GM10248 (cell line): Measurements from ENCODE around the gene ADCY1.

Experiments used
- CTCF ChIA-PET: fragments of 300-600 bp; sonication (Branson Sonifier 250); formaldehyde crosslinking; extraction: SDS; loops from one replicate; lab custom pipeline; 2021; ENCODE audit warnings: antibody characterized with exemption; lab: Yijun Ruan, JAX
- POLR2A ChIA-PET: fragments of 350-650 bp; sonication (Branson Sonifier 250); formaldehyde crosslinking; extraction: SDS; loops from one replicate; lab custom pipeline; 2020; ENCODE audit warnings: antibody characterized with exemption; lab: Yijun Ruan, JAX
- DNase-seq: peaks from one replicate; pipeline ENCODE4 v3.0.0; 2012; ENCODE audit errors: extremely low spot score
- TF ChIP-seq, protein P1 (sequence below): IDR thresholded peaks from 2 replicates; pipeline ENCODE4 v1.5.1; 2012; ENCODE audit warnings: mild to moderate bottlenecking, low read depth; ENCODE audit errors: extremely low read depth, missing control alignments, control extremely low read depth

ADCY1 gene

DNA sequence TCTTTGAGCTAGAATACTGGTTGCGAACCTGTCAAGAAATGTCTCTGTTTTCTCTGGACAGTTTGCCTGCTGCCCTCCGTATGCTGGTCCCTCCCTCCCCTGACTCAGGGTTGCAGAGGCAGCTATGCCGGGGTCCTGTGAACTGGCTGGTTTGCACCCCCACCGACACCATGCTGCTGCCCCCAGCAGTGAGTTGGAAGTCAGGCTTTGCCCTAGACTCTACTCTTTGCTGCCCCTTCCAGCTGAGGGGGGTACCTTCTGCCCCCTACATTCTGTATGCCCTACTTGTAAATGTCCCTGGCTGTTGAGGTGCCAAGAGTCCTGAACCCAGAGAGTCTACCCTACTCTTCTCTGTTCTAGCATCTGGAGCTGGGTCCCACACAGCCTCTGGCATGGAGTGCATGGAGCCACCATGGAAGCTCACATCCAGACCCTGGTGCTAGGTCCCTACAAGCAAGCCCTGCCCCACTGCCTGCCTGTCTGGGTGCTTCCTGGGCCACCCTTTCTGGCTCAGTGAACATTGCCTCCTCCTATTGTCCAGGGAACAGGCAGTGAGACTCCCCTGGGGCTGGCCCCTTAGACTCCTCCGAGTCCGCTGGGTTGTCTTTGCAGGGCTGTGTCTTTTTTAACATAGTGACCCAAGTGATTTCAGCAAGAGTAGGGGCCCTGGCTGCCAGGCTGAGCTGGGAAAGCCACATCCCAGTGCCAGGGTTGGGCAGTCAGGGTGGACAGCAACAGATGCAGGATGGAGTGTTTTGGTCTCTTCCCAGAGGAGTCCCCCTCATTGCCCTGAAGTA is 138.9 kb downstream of the ADCY1 start:
- POLR2A ChIA-PET = no interaction called here
- TF ChIP-seq, protein P1, sequence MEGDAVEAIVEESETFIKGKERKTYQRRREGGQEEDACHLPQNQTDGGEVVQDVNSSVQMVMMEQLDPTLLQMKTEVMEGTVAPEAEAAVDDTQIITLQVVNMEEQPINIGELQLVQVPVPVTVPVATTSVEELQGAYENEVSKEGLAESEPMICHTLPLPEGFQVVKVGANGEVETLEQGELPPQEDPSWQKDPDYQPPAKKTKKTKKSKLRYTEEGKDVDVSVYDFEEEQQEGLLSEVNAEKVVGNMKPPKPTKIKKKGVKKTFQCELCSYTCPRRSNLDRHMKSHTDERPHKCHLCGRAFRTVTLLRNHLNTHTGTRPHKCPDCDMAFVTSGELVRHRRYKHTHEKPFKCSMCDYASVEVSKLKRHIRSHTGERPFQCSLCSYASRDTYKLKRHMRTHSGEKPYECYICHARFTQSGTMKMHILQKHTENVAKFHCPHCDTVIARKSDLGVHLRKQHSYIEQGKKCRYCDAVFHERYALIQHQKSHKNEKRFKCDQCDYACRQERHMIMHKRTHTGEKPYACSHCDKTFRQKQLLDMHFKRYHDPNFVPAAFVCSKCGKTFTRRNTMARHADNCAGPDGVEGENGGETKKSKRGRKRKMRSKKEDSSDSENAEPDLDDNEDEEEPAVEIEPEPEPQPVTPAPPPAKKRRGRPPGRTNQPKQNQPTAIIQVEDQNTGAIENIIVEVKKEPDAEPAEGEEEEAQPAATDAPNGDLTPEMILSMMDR = no peak
- CTCF ChIA-PET = no interaction called here
- DNase-seq = no peak

DNA sequence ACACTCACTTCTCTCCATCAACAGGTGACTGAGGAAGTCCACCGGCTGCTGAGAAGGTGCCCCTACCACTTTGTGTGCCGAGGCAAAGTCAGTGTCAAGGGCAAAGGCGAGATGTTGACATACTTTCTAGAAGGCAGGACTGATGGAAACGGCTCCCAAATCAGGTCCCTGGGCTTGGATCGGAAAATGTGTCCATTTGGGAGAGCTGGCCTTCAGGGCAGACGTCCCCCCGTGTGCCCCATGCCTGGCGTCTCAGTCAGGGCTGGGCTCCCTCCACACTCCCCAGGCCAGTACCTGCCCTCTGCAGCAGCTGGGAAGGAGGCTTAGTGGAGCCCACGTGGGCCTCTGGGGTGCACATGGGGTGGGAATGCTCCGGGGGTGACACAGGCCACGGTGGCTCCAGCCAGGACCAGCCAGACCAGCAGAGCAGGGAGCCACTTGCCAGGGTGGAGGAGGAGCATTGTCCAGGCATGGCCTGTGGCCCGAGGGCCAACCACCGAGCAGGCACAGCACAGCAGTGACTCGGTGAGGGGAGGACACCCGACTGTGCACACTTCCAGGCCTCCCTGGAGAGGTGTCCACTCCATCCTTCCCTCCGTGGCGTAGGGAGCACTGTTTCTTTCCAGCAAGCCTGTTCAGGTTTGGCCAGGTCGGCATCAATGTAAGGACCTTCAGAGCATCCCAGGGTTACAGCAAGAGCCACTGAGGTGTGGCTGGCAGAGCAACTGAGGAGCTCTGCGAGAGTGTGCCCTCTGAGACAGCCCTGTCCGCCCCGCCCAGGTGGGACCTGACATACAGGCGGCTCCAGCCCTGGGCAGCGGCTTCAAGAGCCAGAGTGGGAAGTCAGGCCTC is 139.7 kb downstream of the ADCY1 start:
- no peak for DNase-seq

DNA sequence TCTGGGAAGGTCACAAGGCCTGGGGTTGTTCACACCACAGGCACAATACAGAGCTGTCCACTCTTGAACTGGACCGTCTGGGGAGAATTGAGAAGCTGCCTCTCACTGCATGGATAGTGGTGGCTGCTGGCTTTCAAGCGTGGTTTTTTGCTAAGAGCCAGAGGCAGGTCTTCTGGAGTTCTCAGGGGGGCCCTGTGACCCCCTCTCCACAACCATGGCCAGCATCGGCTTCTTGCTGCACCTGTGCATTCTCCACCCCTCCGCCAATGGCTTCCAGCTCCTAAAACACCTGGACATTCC is 140.3 kb downstream of the ADCY1 start:
- TF ChIP-seq, protein P1 = no peak
- no peak for DNase-seq
- CTCF ChIA-PET = no interaction called here
- POLR2A ChIA-PET = no interaction called here

More for the DNA sequence above, 139.7 kb downstream of the ADCY1 start:
- ChIA-PET POLR2A (no interaction called here), CTCF (no interaction called here)
- TF ChIP-seq, protein P1 = no peak

DNA sequence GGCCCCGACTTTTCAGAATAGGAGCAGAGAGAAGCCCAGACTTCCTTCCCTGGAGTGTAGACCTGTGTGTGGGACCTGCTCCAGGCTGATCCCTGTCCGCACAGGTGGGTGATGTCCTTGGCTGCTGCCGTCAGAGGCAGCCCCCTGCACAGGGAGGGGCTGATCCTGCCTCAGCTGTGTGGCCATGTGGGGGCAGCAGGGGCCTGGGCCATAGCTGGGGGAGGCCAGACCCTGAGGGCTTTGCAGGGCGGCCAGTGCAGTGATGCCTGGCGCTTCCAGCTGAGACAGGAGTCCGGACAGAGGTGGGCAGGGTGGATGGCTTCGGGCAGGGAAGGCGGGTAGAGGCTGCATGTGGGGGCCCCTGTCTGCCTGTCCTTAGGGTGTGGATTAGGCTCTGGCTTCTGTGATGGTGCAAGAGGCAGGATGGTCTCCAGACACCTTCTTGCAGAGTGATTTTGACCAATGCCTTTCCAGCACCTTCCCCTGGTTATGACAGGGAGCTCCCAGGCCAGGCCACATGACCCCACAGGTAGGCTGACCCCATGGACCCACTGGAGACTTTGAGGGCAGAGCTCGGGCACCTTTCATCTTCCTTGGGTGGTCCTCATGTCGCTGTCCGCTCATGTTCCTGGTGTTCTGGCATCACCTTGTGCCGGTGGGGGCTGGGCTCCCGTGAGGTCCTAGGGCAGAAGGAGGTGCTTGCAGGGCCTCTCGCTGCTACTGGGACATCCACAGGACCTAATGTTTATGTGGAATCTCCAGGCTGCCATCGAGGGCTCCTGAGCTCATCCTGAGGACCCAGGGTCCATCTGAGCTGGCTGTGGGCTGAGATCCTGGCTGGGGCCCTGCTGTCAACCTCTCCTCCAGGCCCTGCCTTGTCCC is 141.5 kb downstream of the ADCY1 start:
- POLR2A ChIA-PET = no interaction called here
- DNase-seq = no peak
- CTCF ChIA-PET = no interaction called here

DNA sequence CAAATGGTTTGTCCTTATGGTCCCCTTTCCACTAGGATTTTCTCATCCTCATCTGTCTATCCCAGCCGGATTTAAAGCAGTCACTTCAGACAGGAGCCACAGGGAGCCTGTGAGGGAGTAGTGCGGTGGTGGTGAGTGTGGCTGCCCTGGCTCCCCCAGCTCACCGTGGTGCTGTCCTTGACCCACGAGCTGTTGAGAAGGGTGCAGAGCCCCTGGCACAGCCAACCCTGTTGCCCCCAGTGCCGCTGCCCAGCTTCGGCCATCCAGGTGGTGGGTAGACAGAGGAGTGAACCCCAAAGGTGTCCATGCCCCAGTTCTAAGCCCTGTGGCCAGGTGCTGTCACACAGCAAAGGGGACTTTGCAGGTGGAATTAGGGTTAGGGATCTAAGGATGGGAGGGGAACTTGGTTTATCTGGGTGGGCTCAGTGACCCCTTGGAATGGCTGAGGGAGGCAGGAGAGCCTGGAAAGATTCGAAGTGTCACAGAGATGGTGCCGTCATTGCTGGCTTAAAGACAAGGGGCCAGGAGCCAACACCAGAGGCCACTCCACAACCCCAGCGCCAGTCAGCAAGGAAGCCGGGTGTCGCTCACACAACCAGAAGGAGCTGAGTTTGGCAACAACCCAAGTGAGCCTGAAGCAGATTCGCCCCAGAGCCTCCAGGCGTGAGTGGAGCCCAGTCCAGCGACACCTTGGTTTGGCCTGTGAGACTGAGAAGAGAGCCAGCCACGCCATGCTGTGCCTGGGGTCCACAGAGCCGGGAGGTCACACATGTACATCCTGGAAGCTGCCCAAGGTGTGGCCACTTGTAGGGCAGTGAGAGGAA is 142.4 kb downstream of the ADCY1 start:
- CTCF ChIA-PET = no interaction called here
- POLR2A ChIA-PET = no interaction called here
- no peak for DNase-seq
- TF ChIP-seq, protein P1 = no peak

More for the DNA sequence above, 141.5 kb downstream of the ADCY1 start:
- TF ChIP-seq, protein P1 = no peak
